CD4-positive, CD25-positive, alpha-beta regulatory T cell (primary cell): ENCODE measurements around the gene SLC35F2. TPM values are rescaled to one million over a fixed set of nuclear protein-coding genes. Genes with fewer than 3 reads are reported as not detected.
A peak's percentile ranks its signal among the peaks of the same experiment; 100 is the strongest.

Experiments used
- ATAC-seq, 2 donors: fragments of 150-1000 bp; cut with Tn5 transposase; one replicate each; pipeline ENCODE4 v1.10.0; 2021; ENCODE audit warnings: low read depth in 2 of 2, moderate number of reproducible peaks in 2 of 2, moderate library complexity in 1 of 2
- DNase-seq, 3 donors: peaks; one replicate each; pipeline versions ENCODE4 v3.0.0 to v3.0.0-alpha.2; 2012 to 2022; ENCODE audit warnings: mixed read lengths in 1 of 3
- H3K27ac ChIP-seq: one replicate; pipeline ENCODE4 v1.7.0; 2013; ENCODE audit warnings: mild to moderate bottlenecking, low read length; ENCODE audit not compliant: insufficient read depth, poor library complexity, severe bottlenecking
- H3K27me3 ChIP-seq: one replicate; pipeline ENCODE4 v1.7.0; 2013; ENCODE audit warnings: low read length; ENCODE audit not compliant: control insufficient read depth, insufficient read depth
- H3K36me3 ChIP-seq: one replicate; pipeline ENCODE4 v1.7.0; 2013; ENCODE audit warnings: mild to moderate bottlenecking, low read length, moderate library complexity; ENCODE audit not compliant: control insufficient read depth, insufficient read depth
- H3K4me1 ChIP-seq: 2 replicates; pipeline ENCODE4 v1.7.0; 2013; ENCODE audit warnings: mild to moderate bottlenecking, low read length; ENCODE audit not compliant: insufficient read depth, control insufficient read depth, poor library complexity, severe bottlenecking
- H3K4me3 ChIP-seq: one replicate; pipeline ENCODE4 v1.7.0; 2013; ENCODE audit warnings: low read depth, mild to moderate bottlenecking, low read length, moderate library complexity
- H3K9me3 ChIP-seq, 2 experiments: 1 replicate in 1 of 2; 2 replicates in 1 of 2; pipeline ENCODE4 v1.7.0; 2013; ENCODE audit warnings: low read length in 2 of 2, mild to moderate bottlenecking in 1 of 2, moderate library complexity in 1 of 2; ENCODE audit not compliant: control insufficient read depth in 2 of 2
- H3K27ac Mint-ChIP-seq, 3 donors: one replicate each; pipeline ENCODE4 v1.8.0; 2020 to 2022; ENCODE audit warnings: mild to moderate bottlenecking in 3 of 3, mixed read lengths in 3 of 3, moderate library complexity in 2 of 3
- H3K27me3 Mint-ChIP-seq: one replicate; pipeline ENCODE4 v1.8.0; 2022; ENCODE audit warnings: mild to moderate bottlenecking, mixed read lengths
- H3K36me3 Mint-ChIP-seq: one replicate; pipeline ENCODE4 v1.8.0; 2020; ENCODE audit warnings: mixed read lengths
- H3K4me1 Mint-ChIP-seq, 4 donors: one replicate each; pipeline ENCODE4 v1.8.0; 2020 to 2022; ENCODE audit warnings: mixed read lengths in 4 of 4, mild to moderate bottlenecking in 1 of 4
- H3K4me3 Mint-ChIP-seq, 4 donors: one replicate each; pipeline ENCODE4 v1.8.0; 2020 to 2022; ENCODE audit warnings: mild to moderate bottlenecking in 4 of 4, mixed read lengths in 4 of 4, moderate library complexity in 3 of 4
- H3K9me3 Mint-ChIP-seq, 7 donors: one replicate each; pipeline ENCODE4 v1.8.0; 2020 to 2022; ENCODE audit warnings: mixed read lengths in 7 of 7, mild to moderate bottlenecking in 3 of 7, moderate library complexity in 2 of 7
- polyA plus RNA-seq, 4 donors: library from polyadenylated mRNA; unstranded; fragments of 300-500 nt; fragmentation: Illumina TruSeq; gene quantifications; one replicate each; pipeline ENCODE4 v1.2.3, GENCODE V29; 2021
- total RNA-seq: library from RNA; stranded (reverse); gene quantifications from one replicate; pipeline ENCODE4 v1.2.3, GENCODE V29; 2022

SLC35F2 gene
- total and polyA plus RNA-seq, 5 donors from 2014 or later, result 10.7 to 23.9 (median 22.1) TPM

GRCh38 chr11:107851704-107852310 is 6.8 kb downstream of the SLC35F2 start:
- H3K27me3 ChIP-seq, result no peaks in the 10 kb centered on the region
- Mint-ChIP-seq H3K9me3 (no peaks in the 10 kb centered on the region), H3K27ac (no peak overlapping the region), H3K4me1 (peaks cover 32 to 64% (median 43%) of the 10 kb centered on the region in 4 donors), H3K4me3 (no peak overlapping the region), H3K27me3 (peaks cover 4% of the 10 kb centered on the region), H3K36me3 (peaks cover 3% of the 10 kb centered on the region)
- no peaks in the 10 kb centered on the region for H3K36me3 ChIP-seq
- no peak overlapping the region for H3K4me3 ChIP-seq
- H3K27ac ChIP-seq, result no peak overlapping the region
- H3K9me3 ChIP-seq, result no peaks in the 10 kb centered on the region
- peaks cover 22% of the 10 kb centered on the region for H3K4me1 ChIP-seq
- no peak for ATAC-seq
- no peak for DNase-seq

- no peaks in the 10 kb centered on the region for H3K27me3 Mint-ChIP-seq
- H3K4me3 Mint-ChIP-seq, result no peak overlapping the region
- Histone ChIP-seq H3K4me3 (no peak overlapping the region), H3K9me3 (no peaks in the 10 kb centered on the region), H3K27ac (no peak overlapping the region), H3K36me3 (no peaks in the 10 kb centered on the region), H3K4me1 (peaks cover 14% of the 10 kb centered on the region), H3K27me3 (no peaks in the 10 kb centered on the region)
- DNase-seq (no peak), ATAC-seq (no peak)
- peaks cover 25 to 48% (median 38%) of the 10 kb centered on the region in 4 donors for H3K4me1 Mint-ChIP-seq
- no peaks in the 10 kb centered on the region for H3K9me3 Mint-ChIP-seq
- peaks cover 3% of the 10 kb centered on the region for H3K36me3 Mint-ChIP-seq
- H3K27ac Mint-ChIP-seq, result peak overlapping the region in 2 of 3 donors; percentile 33 to 54
These were observed 8.8 kb downstream of the SLC35F2 start for GRCh38 chr11:107849790-107850189.

GRCh38 chr11:107848345-107848744 is 10.2 kb downstream of the SLC35F2 start:
- Mint-ChIP-seq H3K36me3 (peaks cover 3% of the 10 kb centered on the region), H3K27ac (peak overlapping the region in 2 of 3 donors; percentile 60 to 66), H3K4me1 (peaks cover 20 to 52% (median 35%) of the 10 kb centered on the region in 4 donors), H3K27me3 (no peaks in the 10 kb centered on the region), H3K4me3 (peak overlapping the region in 1 of 4 donors; percentile 27), H3K9me3 (no peaks in the 10 kb centered on the region)
- no peak overlapping the region for H3K4me3 ChIP-seq
- no peaks in the 10 kb centered on the region for H3K27me3 ChIP-seq
- ATAC-seq, result no peak
- no peaks in the 10 kb centered on the region for H3K36me3 ChIP-seq
- no peaks in the 10 kb centered on the region for H3K9me3 ChIP-seq
- DNase-seq, result no peak
- H3K4me1 ChIP-seq, result peaks cover 14% of the 10 kb centered on the region
- H3K27ac ChIP-seq, result peak overlapping the region; percentile 26

- Mint-ChIP-seq H3K9me3 (no peaks in the 10 kb centered on the region), H3K36me3 (no peaks in the 10 kb centered on the region), H3K27ac (peak overlapping the region; percentile 2 to 84 (median 36)), H3K27me3 (no peaks in the 10 kb centered on the region), H3K4me3 (peak overlapping the region in 1 of 4 donors; percentile 27), H3K4me1 (peaks cover 22 to 56% (median 40%) of the 10 kb centered on the region in 4 donors)
- Histone ChIP-seq H3K9me3 (no peaks in the 10 kb centered on the region), H3K36me3 (no peaks in the 10 kb centered on the region), H3K4me1 (peaks cover 14% of the 10 kb centered on the region), H3K4me3 (no peak overlapping the region), H3K27ac (no peak overlapping the region), H3K27me3 (no peaks in the 10 kb centered on the region)
- no peak for DNase-seq
- ATAC-seq, result no peak
These were observed 11.4 kb downstream of the SLC35F2 start for GRCh38 chr11:107847184-107847583.

- ATAC-seq, result no peak
These were observed 14.5 kb downstream of the SLC35F2 start for GRCh38 chr11:107844041-107844440.

GRCh38 chr11:107842412-107843100 is 16.0 kb downstream of the SLC35F2 start:
- Mint-ChIP-seq H3K36me3 (no peaks in the 10 kb centered on the region), H3K9me3 (no peaks in the 10 kb centered on the region), H3K27me3 (no peaks in the 10 kb centered on the region), H3K4me3 (peak overlapping the region in 2 of 4 donors; percentile 10 to 22), H3K4me1 (peaks cover 19 to 57% (median 29%) of the 10 kb centered on the region in 4 donors), H3K27ac (peak overlapping the region in 1 of 3 donors; percentile 50)
- no peaks in the 10 kb centered on the region for H3K9me3 ChIP-seq
- no peak overlapping the region for H3K4me3 ChIP-seq
- no peaks in the 10 kb centered on the region for H3K27me3 ChIP-seq
- ATAC-seq, result no peak
- DNase-seq, result no peak
- no peak overlapping the region for H3K27ac ChIP-seq
- peaks cover 25% of the 10 kb centered on the region for H3K4me1 ChIP-seq
- no peaks in the 10 kb centered on the region for H3K36me3 ChIP-seq

More at GRCh38 chr11:107844041-107844440, 14.5 kb downstream of the SLC35F2 start:
- Mint-ChIP-seq H3K9me3 (no peaks in the 10 kb centered on the region), H3K27me3 (no peaks in the 10 kb centered on the region), H3K27ac (no peak overlapping the region), H3K4me3 (peak overlapping the region in 3 of 4 donors; percentile 16 to 74 (median 21)), H3K36me3 (no peaks in the 10 kb centered on the region), H3K4me1 (peaks cover 22 to 66% (median 41%) of the 10 kb centered on the region in 4 donors)
- no peaks in the 10 kb centered on the region for H3K36me3 ChIP-seq
- no peak overlapping the region for H3K27ac ChIP-seq
- H3K4me1 ChIP-seq, result peaks cover 34% of the 10 kb centered on the region
- no peak overlapping the region for H3K4me3 ChIP-seq
- H3K27me3 ChIP-seq, result no peaks in the 10 kb centered on the region
- no peak for DNase-seq
- no peaks in the 10 kb centered on the region for H3K9me3 ChIP-seq

GRCh38 chr11:107840129-107840484 is 18.5 kb downstream of the SLC35F2 start:
- Mint-ChIP-seq H3K9me3 (no peaks in the 10 kb centered on the region), H3K27ac (peak overlapping the region; percentile 74 to 94 (median 87)), H3K4me3 (peak overlapping the region; percentile 22 to 86 (median 82)), H3K36me3 (no peaks in the 10 kb centered on the region), H3K4me1 (peaks cover 14 to 57% (median 33%) of the 10 kb centered on the region in 4 donors), H3K27me3 (no peaks in the 10 kb centered on the region)
- Histone ChIP-seq H3K4me1 (peaks cover 19% of the 10 kb centered on the region), H3K27ac (peak overlapping the region; percentile 72), H3K36me3 (no peaks in the 10 kb centered on the region), H3K27me3 (no peaks in the 10 kb centered on the region), H3K4me3 (peak overlapping the region; percentile 60), H3K9me3 (no peaks in the 10 kb centered on the region)
- no peak for DNase-seq
- ATAC-seq, result no peak
